Chondrocyte (in vitro differentiated cells): ENCODE results near the gene ALX1. TPM values are rescaled to one million over a fixed set of nuclear protein-coding genes. Genes with fewer than 3 reads are reported as not detected.
"Not testable (repeated sequence)": the region's sequence is repeated elsewhere in the genome, so short reads cannot be mapped to it uniquely, and the experiment has no call there.

ENCODE experiments used
- DNase-seq: peaks from one replicate; pipeline ENCODE4 v3.0.0; 2021; ENCODE audit warnings: mixed read lengths, low spot score
- H3K27ac Mint-ChIP-seq: one replicate; pipeline ENCODE4 v1.8.0; 2021; ENCODE audit warnings: mild to moderate bottlenecking, moderate library complexity, mixed read lengths; ENCODE audit not compliant: unreplicated experiment
- H3K27me3 Mint-ChIP-seq: 2 replicates; pipeline ENCODE4 v1.8.0; 2021; ENCODE audit warnings: low read depth, mixed read lengths
- H3K36me3 Mint-ChIP-seq: 2 replicates; pipeline ENCODE4 v1.8.0; 2021; ENCODE audit warnings: low read depth, mixed read lengths
- H3K4me1 Mint-ChIP-seq: 2 replicates; pipeline ENCODE4 v1.8.0; 2021; ENCODE audit warnings: low read depth, mild to moderate bottlenecking, mixed read lengths
- H3K4me3 Mint-ChIP-seq: one replicate; pipeline ENCODE4 v1.8.0; 2021; ENCODE audit warnings: mild to moderate bottlenecking, moderate library complexity, mixed read lengths; ENCODE audit not compliant: unreplicated experiment
- H3K9me3 Mint-ChIP-seq: 2 replicates; pipeline ENCODE4 v1.8.0; 2021; ENCODE audit warnings: low read depth, mixed read lengths
- CTCF ChIP-seq: fragments of 200-600 bp; sonication (generic); IDR thresholded peaks from 2 replicates; pipeline ENCODE4 v1.5.0; 2021; ENCODE audit warnings: antibody characterized with exemption, mild to moderate bottlenecking, moderate library complexity
- total RNA-seq: library from RNA; stranded (reverse); gene quantifications from 3 replicates; pipeline ENCODE4 v1.2.1, GENCODE V29; 2021

Gene ALX1
- total RNA-seq, 1 donor from 2014 or later = 3.2 TPM

GRCh38 chr12:85301051-85301450 is 21.0 kb downstream of the ALX1 start:
- Mint-ChIP-seq H3K27ac (no peak overlapping the region), H3K4me1 (no peaks in the 10 kb centered on the region), H3K4me3 (no peak overlapping the region), H3K9me3 (no peaks in the 10 kb centered on the region), H3K27me3 (peaks cover 4% of the 10 kb centered on the region), H3K36me3 (peaks cover 5% of the 10 kb centered on the region)
- no peak for DNase-seq
- TF ChIP-seq CTCF = no peak

DNA sequence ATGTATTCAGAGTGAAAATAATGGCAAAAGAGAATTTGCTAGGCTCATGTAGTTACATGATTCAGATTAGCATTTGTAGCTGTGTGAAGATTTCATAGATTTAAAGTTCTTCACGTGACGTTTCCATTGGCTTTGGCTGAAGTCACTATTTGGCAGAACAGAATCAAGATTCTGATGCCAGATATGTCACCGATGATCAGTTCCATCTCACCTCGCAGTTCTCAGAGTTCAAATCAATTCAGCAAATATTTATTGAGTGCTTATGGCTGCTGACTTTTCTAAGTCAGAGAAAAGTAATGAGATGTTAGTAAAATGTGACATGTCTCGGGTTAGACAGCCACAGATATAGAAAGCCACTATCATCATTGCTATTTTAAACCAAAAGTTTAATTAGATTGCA is 28.4 kb downstream of the ALX1 start:
- H3K4me3 Mint-ChIP-seq = no peak overlapping the region
- H3K27me3 Mint-ChIP-seq = no peaks in the 10 kb centered on the region

DNA sequence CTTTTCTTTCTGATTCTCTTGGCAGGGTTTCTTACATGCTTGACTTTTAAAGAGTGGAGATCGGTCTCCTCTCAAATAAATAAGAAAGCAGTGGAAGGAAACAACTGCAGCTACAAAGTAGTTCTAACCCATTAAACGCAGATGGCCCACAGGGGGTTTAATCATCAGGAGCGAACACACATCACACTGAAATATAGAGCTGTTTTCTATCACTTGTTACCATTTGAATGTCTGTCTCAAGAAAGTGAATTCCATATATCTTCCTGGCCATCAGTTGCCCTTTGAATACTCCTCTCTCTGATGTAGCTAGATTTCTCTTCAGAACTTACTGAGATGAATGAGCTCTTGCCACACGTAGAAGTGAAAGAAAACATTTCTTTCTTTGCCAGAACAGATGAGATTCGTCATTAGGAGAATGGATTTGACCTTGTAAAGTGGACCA is 29.1 kb downstream of the ALX1 start:
- Mint-ChIP-seq H3K4me1 (no peaks in the 10 kb centered on the region), H3K4me3 (no peak overlapping the region), H3K27me3 (no peaks in the 10 kb centered on the region), H3K27ac (no peak overlapping the region), H3K9me3 (peaks cover 2% of the 10 kb centered on the region), H3K36me3 (no peaks in the 10 kb centered on the region)
- no peak for TF ChIP-seq CTCF
- DNase-seq = no peak

More for the DNA sequence above, 28.4 kb downstream of the ALX1 start:
- Mint-ChIP-seq H3K27ac (no peak overlapping the region), H3K4me1 (no peaks in the 10 kb centered on the region), H3K9me3 (no peaks in the 10 kb centered on the region), H3K36me3 (no peaks in the 10 kb centered on the region)
- no peak for TF ChIP-seq CTCF
- DNase-seq = no peak

DNA sequence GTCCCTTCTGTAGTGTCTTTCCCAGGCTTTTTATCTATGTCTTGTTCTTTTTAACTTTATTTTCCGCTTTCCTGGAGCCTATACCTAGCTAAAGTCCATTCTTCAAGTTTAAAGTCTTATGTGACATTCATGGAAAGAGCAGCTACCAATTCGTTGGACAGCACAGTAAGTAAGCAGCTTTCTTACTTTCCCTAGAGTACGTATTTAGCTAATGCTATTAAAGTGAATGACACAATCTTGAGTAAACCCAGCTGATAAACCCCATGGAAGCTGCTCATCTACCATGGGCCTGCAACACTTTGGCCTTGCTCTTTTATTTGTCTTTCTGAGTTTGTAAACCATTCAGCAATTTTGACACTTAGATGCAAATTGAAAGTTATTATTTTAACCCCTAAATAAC is 30.0 kb downstream of the ALX1 start:
- no peak overlapping the region for H3K4me3 Mint-ChIP-seq

GRCh38 chr12:85310456-85311076 is 30.5 kb downstream of the ALX1 start:
- Mint-ChIP-seq H3K9me3 (peaks cover 2% of the 10 kb centered on the region), H3K27me3 (no peaks in the 10 kb centered on the region)
- DNase-seq = no peak

More for the DNA sequence above, 30.0 kb downstream of the ALX1 start:
- Mint-ChIP-seq H3K9me3 (peaks cover 2% of the 10 kb centered on the region), H3K4me1 (no peaks in the 10 kb centered on the region), H3K27me3 (no peaks in the 10 kb centered on the region), H3K36me3 (no peaks in the 10 kb centered on the region), H3K27ac (no peak overlapping the region)
- no peak for TF ChIP-seq CTCF
- no peak for DNase-seq

DNA sequence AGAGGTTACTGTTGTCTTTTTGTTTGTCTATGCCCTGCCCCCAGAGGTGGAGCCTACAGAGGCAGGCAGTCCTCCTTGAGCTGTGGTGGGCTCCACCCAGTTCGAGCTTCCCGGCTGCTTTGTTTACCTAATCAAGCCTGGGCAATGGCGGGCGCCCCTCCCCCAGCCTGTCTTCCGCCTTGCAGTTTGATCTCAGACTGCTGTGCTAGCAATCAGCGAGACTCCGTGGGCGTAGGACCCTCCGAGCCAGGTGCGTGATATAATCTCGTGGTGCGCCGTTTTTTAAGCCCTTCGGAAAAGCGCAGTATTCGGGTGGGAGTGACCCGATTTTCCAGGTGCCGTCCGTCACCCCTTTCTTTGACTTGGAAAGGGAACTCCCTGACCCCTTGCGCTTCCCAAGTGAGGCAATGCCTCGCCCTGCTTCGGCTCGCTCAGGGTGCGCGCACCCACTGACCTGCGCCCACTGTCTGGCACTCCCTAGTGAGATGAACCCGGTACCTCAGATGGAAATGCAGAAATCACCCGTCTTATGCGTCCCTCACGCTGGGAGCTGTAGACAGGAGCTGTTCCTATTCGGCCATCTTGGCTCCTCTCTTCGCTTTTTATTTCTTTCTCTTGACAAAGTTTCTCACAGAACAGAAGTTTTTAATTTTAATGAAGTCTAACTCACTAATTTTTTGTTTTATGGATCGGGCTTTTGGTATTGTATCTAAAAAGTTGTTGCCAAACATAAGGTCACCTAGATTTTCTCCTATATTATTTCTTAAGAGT is 38.0 kb downstream of the ALX1 start:
- H3K27ac Mint-ChIP-seq = peak overlapping the region; percentile 70
- not testable (repeated sequence) for H3K9me3 Mint-ChIP-seq, H3K4me1 Mint-ChIP-seq, H3K27me3 Mint-ChIP-seq, DNase-seq, H3K36me3 Mint-ChIP-seq
- H3K4me3 Mint-ChIP-seq = peak overlapping the region; percentile 69

More at GRCh38 chr12:85310456-85311076, 30.5 kb downstream of the ALX1 start:
- Mint-ChIP-seq H3K4me1 (no peaks in the 10 kb centered on the region), H3K27ac (no peak overlapping the region), H3K4me3 (no peak overlapping the region), H3K36me3 (no peaks in the 10 kb centered on the region)
- TF ChIP-seq CTCF = peak; percentile 85
